SU-DHL-6 (cell line): Measurements from ENCODE around the gene PLEKHA7.

ENCODE experiments used
- CTCF ChIP-seq: fragments of 200-600 bp; sonication (generic); IDR thresholded peaks from one replicate; pipeline ENCODE4 v1.5.1; 2017; ENCODE audit warnings: antibody characterized with exemption, mild to moderate bottlenecking, low read length, moderate library complexity; ENCODE audit not compliant: insufficient read depth, poor library complexity, severe bottlenecking
- EZH2phosphoT487 ChIP-seq: fragments of 200-600 bp; sonication (generic), shearing (Covaris generic); conservative IDR thresholded peaks from 2 replicates; pipeline ENCODE4 v1.6.1; 2018; ENCODE audit warnings: mild to moderate bottlenecking, antibody characterized with exemption, low read length, moderate library complexity, mixed read lengths

GRCh38 chr11:17046690-17047089, 32.5 kb upstream of the PLEKHA7 start:
- TF ChIP-seq CTCF (no peak), EZH2phosphoT487 (no peak)
